WTC11 (cell line): Measurements from ENCODE around the gene MIA.

Experiments used
- E2F5 ChIP-seq: sonication (generic); formaldehyde crosslinking; IDR thresholded peaks from 2 replicates; pipeline ENCODE4 v1.8.1; 2022; ENCODE audit warnings: mild to moderate bottlenecking, moderate library complexity, missing genetic modification reagents
- GABPB1 ChIP-seq: sonication (generic); formaldehyde crosslinking; IDR thresholded peaks from 2 replicates; pipeline ENCODE4 v1.8.1; 2023; ENCODE audit warnings: mild to moderate bottlenecking, missing genetic modification reagents
- MYBL2 ChIP-seq: sonication (generic); formaldehyde crosslinking; IDR thresholded peaks from 2 replicates; pipeline ENCODE4 v1.8.1; 2023; ENCODE audit warnings: mild to moderate bottlenecking, moderate library complexity, missing genetic modification reagents
- TP53 ChIP-seq: sonication (generic); formaldehyde crosslinking; IDR thresholded peaks from 2 replicates; pipeline ENCODE4 v1.8.1; 2023; ENCODE audit warnings: mild to moderate bottlenecking, missing genetic modification reagents
- TF ChIP-seq, protein P1 (sequence below): fragments of 200-600 bp; IDR thresholded peaks from 2 replicates; pipeline ENCODE4 v1.8.0; 2022; ENCODE audit warnings: antibody characterized with exemption
- TF ChIP-seq, protein P2 (sequence below): sonication (generic); formaldehyde crosslinking; IDR thresholded peaks from 2 replicates; pipeline ENCODE4 v1.8.1; 2023; ENCODE audit warnings: mild to moderate bottlenecking, missing genetic modification reagents, borderline replicate concordance
- TF ChIP-seq, protein P3 (sequence below): sonication (generic); formaldehyde crosslinking; IDR thresholded peaks from 2 replicates; pipeline ENCODE4 v1.8.1; 2022; ENCODE audit warnings: low read depth, mild to moderate bottlenecking, moderate library complexity, missing genetic modification reagents, borderline replicate concordance
- TF ChIP-seq, protein P4 (sequence below): sonication (generic); formaldehyde crosslinking; IDR thresholded peaks from 2 replicates; pipeline ENCODE4 v1.8.0; 2022; ENCODE audit warnings: mild to moderate bottlenecking, missing genetic modification reagents

DNA sequence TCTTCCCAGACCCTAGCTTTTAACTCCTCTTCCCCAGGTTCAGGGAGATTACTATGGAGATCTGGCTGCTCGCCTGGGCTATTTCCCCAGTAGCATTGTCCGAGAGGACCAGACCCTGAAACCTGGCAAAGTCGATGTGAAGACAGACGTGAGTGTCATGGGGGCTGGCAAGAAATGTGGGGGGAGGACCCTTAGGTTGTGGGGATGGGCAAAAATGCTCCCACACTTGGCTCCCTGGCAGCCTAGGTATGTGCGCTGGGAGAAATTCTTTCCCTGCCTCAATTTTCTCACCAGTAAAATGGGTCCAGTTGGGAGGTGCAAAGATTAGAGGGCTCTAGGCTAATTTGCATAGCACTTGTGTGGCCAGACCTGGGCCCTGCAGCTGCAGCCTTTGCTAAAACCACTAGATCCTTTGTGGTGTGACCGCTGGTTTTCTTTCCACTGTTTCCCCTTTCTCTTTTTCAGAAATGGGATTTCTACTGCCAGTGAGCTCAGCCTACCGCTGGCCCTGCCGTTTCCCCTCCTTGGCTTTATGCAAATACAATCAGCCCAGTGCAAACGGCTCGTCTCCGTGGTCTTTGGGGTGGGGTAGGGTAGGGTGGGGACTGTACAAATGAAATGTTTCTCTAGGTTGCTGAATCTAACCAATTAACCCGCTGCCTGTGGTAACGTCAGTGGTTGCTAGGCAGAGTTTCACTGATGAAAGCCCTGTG is 1.8 kb downstream of the MIA start:
- TF ChIP-seq GABPB1 (CRISPR knock-in tag) (no peak), MYBL2 (CRISPR knock-in tag) (no peak), E2F5 (no peak), TP53 (no peak)
- TF ChIP-seq, protein P1, sequence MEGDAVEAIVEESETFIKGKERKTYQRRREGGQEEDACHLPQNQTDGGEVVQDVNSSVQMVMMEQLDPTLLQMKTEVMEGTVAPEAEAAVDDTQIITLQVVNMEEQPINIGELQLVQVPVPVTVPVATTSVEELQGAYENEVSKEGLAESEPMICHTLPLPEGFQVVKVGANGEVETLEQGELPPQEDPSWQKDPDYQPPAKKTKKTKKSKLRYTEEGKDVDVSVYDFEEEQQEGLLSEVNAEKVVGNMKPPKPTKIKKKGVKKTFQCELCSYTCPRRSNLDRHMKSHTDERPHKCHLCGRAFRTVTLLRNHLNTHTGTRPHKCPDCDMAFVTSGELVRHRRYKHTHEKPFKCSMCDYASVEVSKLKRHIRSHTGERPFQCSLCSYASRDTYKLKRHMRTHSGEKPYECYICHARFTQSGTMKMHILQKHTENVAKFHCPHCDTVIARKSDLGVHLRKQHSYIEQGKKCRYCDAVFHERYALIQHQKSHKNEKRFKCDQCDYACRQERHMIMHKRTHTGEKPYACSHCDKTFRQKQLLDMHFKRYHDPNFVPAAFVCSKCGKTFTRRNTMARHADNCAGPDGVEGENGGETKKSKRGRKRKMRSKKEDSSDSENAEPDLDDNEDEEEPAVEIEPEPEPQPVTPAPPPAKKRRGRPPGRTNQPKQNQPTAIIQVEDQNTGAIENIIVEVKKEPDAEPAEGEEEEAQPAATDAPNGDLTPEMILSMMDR, result no peak
- TF ChIP-seq, protein P2, sequence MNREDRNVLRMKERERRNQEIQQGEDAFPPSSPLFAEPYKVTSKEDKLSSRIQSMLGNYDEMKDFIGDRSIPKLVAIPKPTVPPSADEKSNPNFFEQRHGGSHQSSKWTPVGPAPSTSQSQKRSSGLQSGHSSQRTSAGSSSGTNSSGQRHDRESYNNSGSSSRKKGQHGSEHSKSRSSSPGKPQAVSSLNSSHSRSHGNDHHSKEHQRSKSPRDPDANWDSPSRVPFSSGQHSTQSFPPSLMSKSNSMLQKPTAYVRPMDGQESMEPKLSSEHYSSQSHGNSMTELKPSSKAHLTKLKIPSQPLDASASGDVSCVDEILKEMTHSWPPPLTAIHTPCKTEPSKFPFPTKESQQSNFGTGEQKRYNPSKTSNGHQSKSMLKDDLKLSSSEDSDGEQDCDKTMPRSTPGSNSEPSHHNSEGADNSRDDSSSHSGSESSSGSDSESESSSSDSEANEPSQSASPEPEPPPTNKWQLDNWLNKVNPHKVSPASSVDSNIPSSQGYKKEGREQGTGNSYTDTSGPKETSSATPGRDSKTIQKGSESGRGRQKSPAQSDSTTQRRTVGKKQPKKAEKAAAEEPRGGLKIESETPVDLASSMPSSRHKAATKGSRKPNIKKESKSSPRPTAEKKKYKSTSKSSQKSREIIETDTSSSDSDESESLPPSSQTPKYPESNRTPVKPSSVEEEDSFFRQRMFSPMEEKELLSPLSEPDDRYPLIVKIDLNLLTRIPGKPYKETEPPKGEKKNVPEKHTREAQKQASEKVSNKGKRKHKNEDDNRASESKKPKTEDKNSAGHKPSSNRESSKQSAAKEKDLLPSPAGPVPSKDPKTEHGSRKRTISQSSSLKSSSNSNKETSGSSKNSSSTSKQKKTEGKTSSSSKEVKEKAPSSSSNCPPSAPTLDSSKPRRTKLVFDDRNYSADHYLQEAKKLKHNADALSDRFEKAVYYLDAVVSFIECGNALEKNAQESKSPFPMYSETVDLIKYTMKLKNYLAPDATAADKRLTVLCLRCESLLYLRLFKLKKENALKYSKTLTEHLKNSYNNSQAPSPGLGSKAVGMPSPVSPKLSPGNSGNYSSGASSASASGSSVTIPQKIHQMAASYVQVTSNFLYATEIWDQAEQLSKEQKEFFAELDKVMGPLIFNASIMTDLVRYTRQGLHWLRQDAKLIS (CRISPR knock-in tag), result no peak
- TF ChIP-seq, protein P3, sequence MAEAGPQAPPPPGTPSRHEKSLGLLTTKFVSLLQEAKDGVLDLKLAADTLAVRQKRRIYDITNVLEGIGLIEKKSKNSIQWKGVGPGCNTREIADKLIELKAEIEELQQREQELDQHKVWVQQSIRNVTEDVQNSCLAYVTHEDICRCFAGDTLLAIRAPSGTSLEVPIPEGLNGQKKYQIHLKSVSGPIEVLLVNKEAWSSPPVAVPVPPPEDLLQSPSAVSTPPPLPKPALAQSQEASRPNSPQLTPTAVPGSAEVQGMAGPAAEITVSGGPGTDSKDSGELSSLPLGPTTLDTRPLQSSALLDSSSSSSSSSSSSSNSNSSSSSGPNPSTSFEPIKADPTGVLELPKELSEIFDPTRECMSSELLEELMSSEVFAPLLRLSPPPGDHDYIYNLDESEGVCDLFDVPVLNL (CRISPR knock-in tag), result no peak
- TF ChIP-seq, protein P4, sequence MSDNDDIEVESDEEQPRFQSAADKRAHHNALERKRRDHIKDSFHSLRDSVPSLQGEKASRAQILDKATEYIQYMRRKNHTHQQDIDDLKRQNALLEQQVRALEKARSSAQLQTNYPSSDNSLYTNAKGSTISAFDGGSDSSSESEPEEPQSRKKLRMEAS (CRISPR knock-in tag), result no peak
